ENCODE measurements around the gene POC1A.

DNA sequence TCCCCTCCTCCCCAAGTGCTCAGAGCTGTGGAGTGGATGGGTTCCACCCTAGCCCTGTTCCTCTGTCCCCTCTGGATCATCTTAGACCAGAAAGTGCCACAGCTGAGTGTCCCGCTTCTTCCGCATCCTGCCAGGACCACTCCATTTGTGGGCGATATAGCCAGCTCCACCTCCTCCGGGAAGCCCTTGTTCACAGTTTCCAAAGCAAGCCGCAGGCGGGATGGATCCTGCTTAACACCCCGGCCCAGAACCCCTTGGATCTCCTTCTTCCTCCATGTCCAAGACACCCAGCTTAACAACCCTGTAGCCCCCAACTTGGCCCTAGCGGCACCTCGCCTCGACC lies 43.2 kb upstream of the POC1A start:
- TF ChIP-seq, protein P1, sequence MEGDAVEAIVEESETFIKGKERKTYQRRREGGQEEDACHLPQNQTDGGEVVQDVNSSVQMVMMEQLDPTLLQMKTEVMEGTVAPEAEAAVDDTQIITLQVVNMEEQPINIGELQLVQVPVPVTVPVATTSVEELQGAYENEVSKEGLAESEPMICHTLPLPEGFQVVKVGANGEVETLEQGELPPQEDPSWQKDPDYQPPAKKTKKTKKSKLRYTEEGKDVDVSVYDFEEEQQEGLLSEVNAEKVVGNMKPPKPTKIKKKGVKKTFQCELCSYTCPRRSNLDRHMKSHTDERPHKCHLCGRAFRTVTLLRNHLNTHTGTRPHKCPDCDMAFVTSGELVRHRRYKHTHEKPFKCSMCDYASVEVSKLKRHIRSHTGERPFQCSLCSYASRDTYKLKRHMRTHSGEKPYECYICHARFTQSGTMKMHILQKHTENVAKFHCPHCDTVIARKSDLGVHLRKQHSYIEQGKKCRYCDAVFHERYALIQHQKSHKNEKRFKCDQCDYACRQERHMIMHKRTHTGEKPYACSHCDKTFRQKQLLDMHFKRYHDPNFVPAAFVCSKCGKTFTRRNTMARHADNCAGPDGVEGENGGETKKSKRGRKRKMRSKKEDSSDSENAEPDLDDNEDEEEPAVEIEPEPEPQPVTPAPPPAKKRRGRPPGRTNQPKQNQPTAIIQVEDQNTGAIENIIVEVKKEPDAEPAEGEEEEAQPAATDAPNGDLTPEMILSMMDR (conservative IDR thresholded peaks at IDR 0.05): no peak
- TF ChIP-seq EZH2 (IDR thresholded peaks at IDR 0.05; ENCODE audit: low read depth): no peak

All from PC-9 (cell line).